Cerebellar cortex (tissue), 1 donor: ENCODE data around the gene BRI3.

ENCODE experiments used
- DNase-seq: peaks from one replicate; pipeline ENCODE4 v3.0.0-alpha.2; 2015; ENCODE audit warnings: low spot score

Gene BRI3

DNA sequence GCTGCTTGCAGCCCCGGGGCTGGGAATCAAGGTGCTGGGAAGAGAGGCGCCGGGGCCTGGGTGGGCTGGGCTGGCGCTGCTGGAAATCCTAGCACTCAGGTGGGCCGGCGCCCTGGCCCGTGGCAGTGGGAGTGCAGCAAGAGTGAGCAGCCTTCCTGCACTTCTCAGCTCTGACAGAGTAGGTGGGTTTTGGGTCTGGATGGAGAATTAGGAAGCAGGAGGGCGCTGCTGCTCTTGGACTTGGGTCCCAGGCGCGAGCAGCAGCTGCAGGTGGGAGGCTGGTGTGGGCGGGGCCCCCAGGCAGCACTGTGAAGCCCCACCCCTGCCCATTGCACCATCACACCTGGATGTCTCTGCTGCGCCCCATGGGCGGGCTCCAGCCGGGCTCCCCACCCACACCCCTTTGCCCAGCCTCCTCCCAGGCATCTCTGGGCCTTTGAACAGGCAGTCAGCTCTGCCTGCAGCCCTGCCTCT, 6.0 kb downstream of the BRI3 start:
- DNase-seq: no peak

DNA sequence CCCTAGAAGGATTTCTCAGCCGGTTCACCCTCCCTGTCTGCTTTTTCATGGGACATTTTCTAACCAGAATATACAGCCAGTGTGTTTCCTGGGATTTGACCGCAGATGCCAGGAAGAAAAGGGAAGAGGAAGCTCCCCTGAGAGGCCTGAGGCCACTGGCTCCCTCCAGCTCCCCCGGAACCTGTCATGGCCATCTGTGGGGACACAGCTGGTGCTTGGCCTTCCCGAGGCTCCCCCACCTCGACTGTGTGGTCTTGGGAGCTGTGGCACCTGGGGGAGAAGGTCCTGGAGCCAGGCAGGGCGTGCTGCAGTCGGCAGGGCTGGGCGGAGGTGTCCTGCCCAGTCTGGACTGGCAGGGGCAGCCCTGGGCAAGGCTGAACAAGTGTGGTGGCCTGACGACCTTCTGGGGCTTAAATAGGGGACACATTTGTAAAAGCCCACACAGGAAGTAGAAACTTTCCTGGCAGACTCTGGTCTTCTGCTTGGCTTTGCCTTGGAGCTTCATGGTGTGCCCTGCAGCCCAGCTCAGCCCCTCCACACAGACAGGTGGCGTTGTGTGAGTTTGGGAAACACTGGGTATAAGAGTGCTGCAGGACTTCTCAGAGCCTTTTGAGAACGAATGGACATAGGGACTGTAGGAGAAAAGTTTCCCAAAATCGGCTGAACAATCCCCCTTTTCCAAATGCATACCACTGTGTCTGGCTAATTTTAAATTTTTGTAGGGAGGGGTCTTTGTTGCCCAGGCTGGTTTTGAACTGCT, 6.8 kb downstream of the BRI3 start:
- no peak for DNase-seq

DNA sequence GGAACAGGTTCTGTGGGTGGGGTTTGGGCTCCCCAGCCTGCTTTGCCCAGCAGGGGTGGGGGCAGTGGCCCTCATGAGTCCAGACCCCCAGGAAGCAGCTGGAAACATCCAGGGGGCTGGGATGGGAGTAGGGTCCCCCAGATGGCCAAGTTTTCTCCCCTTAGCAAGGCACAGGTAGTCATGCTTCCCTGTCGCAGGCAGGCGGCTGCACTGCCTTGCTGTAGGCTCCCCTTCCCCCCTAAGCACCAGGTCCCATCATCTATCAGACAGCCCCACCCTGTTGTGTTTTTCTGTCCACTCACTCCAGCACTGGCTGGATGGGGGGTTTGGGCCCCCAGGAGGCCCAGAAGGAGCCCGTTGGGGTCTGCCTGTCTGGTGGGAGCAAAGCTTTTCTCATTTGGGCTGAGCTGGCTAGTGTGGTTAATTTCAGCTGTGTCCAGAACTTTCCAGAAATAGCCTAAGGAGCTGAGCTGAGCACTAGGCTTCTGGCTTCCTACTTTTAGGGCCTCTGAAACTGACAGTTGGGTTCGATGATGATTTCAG, 7.9 kb downstream of the BRI3 start:
- DNase-seq: no peak

DNA sequence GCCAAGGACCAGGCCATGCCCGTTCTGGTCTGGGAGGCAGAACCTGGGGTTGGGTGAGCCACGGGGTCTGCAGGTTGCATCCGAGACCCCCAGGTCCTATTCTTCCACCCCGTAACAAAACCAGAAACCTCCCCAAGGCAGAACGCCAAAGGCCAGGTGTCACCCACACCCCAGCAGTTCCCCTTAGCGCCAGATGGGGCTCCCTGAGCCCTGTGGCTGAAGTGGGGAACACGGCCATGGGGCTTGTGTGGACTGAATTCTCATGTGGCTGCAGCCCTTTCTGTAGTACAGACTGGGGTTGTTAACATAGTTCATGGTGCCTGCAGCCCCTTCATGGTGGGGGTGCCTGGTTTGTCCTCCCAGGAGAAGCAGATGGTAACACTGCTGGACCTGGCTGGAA, 10.2 kb downstream of the BRI3 start:
- DNase-seq: no peak

DNA sequence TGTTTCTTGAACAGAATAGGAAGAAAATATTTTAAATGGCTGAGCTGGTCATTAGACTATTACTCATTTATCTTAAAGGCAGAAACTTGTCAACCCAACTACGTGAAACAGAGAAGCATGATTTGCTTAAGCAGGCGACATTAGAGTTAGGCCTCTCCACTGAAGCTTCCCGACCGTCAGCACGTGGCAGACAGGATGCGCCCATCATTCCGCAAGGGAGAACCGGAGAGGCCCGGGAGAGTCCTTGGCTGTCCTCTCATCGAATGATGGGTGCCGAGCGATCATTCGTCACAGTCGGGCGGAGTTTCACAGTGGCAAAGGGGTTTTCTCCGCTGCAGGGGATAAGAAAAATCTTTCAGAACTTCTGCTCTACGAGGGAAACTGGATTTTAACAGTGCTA, 11.8 kb downstream of the BRI3 start:
- DNase-seq: no peak

DNA sequence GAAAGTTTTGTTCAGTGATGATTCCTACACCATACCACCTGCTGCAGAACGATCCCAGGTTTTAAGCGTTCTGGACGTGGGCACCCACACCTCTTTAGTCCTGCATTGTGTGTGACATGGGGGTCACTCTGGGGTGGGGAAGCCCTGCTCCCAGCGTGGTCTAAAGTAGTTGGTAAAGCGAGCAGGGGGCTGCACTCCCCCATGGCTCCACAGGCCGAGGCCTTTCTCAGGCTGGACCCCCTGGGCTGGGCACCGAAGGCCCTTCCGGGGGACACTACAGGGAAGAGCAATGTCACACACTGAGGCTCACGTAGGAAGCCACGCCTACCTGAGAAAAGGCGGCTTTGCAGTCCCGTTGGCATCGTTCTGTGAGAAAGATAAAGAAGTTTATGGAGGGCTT, 12.3 kb downstream of the BRI3 start:
- no peak for DNase-seq

DNA sequence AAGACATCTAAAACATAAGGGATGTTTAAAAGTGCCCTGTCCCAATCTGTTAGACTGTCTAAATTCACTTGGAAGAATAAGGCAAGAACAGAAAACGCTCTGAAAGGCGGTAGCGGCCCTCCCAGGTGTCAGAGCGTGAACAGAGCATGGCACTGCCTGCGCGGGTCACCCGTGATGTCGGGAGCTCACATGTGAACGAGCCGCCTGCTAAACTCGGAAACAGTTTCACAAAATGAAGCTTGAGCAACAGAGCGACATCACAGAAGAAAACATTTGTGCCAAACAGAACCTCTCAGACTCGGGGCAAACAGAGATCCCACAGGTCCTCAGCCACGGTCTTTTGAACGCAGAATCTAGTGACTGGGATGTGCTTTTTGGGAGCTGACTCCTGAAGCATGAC, 12.8 kb downstream of the BRI3 start:
- no peak for DNase-seq

DNA sequence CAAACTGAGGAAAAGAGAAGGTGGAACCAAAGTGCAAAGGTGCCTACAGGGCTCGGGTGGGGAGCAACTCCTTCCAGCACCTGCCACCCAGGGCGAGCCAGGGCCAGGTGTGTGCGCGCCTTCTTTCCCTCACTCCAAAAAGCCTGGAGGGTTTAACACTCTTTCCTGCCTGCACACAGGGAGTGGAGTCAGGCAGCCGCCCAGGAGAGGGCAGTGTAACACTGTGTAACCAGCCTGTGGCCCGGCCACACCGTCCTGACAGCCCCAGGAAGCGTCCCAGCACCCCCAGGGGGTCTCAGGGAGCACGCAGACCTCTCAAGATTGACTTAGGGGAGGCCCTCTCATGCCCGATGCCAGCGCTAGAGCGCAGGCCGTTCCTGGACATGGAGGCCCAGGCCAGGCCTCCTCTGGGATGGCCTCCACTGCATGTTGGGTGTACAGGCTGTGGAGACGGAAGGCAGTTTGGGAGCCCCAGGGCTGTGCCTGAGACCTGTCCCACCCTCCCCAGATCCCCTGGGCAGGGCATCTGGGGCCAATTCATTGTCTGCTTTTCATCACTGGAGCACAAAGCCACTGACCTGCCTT, 13.4 kb downstream of the BRI3 start:
- peak; percentile 66 for DNase-seq

DNA sequence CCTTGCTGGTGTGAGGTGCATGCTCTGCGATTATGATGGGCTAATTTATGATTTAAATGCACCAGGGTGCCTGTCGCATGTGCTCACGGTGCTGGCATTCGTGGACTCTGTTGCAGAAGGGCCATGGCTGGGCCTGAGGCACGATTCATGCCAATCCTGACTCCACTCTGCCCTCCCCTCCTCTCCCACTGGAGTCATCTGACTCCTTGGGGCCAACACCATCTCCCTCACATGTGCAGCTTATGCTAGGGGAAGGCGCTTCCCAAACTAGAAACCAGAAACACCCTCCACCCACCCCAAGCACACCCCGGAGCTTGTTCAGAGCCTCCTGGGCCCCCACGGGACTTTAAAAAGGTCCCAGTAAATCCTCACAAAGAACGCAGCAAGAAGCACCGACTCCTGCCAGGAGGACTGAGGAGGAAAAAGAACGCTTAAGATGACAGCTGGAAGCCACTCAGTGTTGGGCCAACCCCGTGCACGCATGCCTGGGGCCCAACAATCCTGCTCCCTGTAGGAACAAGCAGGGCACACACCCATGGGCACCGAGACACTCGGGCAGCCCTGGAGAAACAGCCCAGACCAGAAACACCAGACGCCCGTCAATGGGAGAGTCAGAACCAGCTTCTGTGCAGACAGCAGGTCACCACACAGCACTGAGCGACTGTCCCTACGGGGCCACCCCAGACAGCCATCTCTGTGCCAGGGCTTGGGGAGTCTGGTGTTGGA, 14.1 kb downstream of the BRI3 start:
- no peak for DNase-seq

DNA sequence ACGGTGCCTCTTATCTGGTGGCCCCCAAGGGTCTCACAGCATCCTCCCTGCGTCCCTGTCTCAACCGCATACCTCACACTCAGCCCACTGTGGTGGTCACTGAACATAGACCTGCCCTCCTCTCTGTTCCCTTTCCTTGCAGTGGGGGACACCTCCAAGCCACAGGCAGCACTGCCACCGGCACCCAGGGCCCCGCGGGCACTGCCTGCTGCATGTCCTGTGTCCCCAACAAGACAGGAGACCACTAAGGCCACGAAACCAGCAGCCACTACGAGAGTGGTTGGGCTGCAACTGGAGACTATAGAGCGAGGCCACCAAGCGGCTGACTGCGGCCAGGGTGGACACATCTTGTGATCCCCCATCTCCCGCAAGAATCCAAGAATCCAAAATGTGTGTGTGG, 15.3 kb downstream of the BRI3 start:
- no peak for DNase-seq

DNA sequence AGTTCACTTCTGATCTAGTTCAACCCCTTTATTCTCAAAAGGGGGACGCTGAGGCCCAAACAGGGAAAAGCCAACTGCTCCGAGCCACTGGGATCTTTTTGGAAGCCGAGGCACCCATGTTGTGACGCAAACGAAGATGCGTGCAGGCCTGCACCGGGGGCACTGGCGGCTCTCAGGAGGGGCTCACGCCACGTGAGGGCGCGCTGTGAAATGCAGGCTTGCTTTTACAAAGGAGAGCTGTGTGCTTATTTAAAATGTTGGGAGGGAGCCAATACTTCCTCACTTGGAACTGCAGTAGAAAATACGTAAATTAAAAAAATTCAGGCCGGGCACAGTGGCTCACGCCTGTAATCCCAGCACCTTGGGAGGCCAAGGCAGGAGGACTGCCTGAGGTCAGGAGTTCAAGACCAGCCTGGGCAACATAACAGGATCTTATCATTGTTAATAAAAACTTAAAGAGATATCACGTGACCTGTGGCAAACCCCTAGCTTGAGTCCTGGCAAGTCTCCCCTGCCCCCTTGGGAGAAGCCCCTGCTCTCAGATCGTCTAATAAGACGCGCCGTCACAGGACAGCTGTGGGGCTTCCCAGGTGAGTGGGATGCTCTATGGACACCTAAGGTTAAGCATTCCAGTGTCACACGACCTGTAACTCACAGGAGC, 16.3 kb downstream of the BRI3 start:
- no peak for DNase-seq

DNA sequence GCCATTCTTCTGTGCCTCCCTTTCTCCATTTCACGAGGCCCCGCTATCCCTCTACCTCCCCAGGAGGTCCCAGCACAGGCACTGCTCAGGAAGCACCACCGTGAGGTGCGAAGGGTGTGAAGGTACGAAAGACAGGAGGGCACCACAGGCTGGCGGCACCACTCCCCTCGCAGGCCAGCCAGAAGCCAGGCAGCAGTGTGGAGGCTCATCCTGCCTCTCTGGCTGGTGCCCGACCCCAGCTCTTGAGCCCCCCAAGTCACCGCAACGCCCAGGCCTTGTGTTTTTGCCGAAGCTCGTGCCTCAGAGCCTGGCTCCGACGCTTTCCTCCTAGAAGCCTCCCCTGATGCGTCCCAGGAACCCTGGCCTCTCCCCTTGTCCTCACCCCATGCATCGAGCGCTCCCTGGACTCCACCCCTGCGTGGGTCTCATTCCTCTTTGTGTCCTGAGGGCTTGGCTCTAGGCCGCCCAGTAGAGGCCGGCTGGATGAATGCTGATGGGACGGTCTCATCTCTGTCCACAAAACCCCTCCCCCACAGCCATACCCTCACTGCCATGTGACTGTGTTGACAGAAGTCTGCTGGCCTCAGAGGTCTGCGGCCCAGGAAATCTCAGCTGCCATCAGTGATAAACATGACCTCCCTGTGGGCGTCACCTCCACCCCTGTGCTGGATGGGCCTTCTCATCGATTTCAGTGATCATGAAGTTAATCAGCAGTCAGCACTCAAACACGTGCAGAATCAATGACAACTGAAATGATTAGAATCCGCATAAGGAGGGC, 19.3 kb downstream of the BRI3 start:
- no peak for DNase-seq

DNA sequence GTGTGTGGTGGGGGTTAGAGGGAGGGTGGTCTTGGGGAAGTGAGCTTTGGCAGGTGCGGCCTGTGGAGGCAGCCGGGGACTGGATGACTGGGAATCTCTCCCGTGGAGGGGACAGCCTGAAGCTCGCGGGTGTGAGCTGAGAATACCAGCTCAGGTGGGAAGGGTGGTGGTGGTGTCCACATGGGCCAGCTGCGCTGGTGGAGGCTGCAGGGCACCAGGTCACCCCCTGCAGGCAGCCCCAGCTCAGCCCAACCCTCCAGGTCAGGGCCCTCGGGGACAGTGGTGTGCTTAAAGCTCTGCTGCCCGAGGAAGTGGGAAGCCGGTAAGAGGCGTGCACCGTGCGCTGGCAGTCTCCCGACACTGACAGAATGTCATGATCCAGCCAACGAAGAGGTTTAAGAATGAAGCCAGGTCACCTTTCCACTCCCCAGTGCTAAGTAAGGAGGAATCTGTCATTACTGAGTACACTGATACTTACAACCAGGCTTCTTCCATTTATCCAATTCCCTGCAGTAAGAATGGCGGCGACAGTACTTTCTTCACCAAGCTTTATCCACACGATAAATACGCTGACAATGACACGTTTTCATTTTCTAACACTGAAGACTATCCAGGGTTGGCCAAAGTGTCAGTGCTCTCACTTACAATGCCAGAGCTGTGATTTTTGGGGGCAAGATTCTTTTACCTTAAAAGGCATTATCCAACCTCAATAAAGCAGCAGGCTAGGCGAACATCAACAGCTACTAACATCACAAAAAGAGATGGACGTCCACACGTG, 20.4 kb downstream of the BRI3 start:
- DNase-seq: no peak

DNA sequence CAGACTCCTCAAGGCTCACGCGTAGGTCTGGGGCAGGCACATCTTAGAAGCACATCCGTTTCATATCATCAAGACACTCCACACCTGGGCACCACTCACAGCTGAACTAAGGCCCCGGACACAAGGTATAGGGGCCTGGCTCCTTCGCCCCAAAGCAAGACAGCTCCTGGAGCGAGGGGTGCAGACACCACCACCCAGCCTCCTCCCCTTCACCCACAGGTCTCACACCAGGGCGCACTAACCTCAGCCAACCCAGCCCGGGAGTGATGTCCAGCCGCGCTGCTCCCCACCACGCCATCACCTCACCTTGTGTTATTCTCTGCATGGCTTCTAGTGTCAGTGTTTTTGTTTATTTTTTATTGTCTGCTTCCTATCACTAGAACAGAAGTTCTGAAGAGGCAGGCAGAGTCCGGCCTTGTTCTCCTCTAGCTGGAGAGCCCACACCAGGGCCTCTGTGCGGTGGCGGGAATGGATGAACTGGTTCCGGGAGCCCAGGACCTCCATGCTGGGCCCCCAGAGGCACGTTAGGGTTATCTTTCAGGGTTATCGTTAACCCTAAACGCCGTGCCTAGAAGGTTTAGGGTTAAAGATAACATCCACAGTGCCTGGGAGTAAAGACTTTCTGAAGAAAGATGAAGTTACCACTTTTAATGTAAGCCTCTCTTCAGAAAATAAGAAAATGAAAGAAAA, 21.8 kb downstream of the BRI3 start:
- no peak for DNase-seq

DNA sequence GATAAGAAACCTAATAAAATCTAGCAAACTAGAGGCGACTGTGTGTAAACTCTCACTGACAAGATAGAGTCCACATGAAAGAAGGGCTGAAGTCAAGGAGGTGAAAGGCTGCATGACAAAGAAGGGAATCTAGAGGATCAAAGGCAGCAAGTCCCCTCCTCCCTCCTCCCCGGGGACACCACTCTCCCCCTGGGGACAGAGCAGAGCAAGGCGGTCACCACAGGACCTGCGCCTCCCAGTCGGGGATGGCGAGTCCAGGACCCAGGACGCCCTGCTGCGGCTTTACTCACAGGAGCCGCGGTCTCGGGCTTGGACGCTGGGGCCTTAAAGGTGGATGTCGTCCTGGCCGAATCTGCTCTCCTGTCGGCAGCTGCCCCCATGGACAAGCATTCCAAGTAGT, 22.4 kb downstream of the BRI3 start:
- no peak for DNase-seq

DNA sequence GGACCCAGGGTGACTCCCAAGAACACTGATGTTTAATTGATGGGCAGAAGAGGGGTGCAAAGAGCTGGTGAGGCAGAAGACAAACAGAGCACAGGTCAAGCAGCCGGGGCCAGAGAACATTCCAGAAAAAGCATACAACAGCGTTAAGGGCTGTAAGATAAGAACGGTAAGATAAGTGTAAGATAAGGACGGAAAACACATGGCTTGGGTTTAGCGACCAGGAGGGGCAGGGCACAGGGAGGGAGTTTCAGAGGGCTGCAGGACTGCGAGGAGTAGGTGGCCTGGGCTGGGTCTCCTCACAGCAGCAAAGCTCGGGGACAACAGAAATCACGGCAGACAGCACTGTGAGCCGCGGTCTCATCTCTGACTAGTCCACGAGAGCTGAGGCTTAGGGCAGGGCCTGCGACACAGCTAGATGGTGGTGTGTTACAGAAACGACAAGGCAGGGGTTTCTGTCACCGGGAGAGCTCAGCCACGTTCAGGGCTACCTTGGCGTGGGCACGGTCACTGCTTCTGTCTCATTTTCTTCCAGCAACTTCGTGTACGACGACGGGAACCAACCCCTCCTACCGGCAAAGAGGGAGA, 24.6 kb downstream of the BRI3 start:
- no peak for DNase-seq

DNA sequence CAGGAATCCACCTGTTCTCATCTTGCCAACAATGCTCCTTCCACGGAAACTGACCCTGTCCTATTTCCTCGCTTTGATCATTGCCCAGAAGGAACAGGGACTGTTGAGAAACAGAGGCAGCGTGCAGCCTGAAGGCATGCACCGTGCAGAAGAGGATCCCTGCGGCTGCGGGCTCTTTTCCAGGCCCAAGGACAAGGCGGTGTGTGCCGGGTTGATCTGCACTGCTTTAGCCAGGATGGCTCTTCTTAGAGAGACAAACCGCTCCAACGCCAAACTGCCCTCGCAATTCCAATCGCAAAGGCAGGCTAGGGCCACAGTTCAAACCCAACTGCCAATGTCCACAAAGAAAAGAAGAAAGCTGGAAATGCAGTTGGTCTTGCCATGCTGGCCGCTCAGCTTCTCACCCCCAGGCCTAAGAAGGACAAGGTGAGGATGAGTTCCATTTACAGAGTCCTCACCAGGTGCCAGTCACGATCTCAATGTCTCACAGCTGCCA, 26.5 kb downstream of the BRI3 start:
- no peak for DNase-seq

DNA sequence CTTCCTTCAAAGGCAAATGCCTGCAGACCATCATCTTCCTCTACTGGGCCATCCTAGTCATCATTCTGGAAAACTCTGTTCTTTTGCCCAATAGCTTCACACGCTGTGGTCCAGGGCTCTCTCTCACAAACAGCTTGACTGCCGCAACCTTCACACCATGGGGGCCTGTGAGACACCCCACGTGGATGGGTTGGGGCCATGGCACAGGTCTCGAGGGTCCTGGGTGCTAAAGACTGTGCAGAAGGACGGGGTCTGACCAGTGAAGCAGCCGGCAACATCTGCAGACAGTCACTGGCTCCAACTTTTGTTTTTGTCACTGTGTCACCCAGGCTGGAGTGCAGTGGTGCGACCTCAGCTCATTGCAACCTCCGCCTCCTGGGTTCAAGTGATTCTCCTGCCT, 28.1 kb downstream of the BRI3 start:
- DNase-seq: no peak

DNA sequence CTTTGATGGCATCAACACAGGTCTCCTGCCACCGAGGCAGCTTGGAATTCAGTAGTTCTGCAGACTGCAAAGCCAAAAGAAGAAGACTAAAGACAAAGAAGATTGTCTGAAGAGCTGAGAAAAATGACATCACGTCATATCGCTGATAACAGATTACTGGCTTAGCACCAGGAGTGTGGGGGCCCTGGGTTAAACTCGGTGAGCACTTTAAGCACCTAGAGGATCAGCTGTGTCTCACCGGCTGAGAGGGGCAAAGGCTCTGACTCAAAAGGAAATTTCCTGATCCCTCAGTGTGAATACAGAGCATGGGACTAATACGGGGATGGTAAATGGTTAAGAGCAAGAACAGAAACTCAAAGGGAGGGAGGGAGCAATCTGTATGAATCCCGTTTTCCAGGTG, 30.7 kb downstream of the BRI3 start:
- no peak for DNase-seq

DNA sequence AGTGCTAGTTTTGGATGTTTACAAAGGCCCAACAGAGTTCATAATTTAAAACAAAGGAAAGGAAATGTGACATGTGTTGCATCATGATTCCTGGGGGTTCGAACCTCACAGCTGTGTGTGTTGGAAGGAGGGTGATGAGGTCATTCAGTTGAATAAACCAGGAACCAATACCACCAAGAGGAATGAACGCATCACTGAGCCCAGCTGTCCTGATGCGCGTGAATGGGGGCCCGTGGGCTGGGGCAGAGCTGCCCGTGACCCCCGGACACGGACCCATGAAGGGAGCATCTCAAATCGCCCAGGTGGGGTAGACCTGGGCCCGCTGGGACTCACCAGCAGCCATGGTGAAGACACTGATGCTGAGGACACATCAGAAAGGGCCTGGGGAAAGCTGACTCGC, 33.0 kb downstream of the BRI3 start:
- DNase-seq: no peak
